ENCODE data around the gene KLK12. TPM values are rescaled to one million over a fixed set of nuclear protein-coding genes. Genes with fewer than 3 reads are reported as not detected.

Gene KLK12
- total RNA-seq, 4 donors from 2014 or later, result 1.4 to 4.7 TPM; not detected in 2

DNA sequence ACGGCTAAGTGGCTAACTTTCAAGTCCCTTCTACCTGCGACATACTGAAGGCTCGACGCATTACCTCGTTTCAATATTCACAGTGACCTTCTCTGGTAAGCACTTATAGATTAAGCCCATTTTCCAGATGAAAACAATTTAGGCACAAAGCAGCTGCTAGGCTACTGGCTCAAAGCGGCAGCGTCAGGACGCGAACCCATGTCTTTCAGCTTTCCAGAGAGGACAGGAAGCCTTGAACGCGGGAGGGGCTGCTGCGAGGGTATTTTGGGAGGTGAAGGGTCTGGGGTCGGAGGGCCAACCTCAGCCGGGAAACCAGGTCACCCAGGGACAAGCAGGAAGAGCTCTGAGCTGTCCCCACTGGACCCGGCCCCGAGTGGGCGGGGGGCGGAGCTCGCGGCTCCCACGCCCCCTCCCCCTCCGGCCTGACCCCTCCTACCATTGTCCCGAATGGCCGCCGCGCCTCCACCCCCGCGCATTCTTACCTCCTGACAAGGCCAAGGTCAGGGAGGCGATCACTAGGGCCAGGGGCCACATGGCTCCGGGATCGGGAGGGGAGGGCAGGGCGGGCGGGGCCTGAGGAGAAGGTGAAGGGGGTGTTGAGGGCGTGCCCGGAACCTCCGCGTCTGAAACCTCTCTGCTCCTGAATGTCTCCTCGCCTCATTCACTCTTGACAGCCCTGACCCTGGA, 29.9 kb upstream of the KLK12 start, which contains the start of gene KLK13:
Gene KLK13, minus strand, starts transcription at position 559 of the 687 bp plus-strand sequence. Its CDS starts 25 bp downstream, at position 534.
- Histone ChIP-seq H3K4me1 (peaks cover 0 to 7% (median 0%) of the 10 kb centered on the region in 4 donors), H3K4me3 (peak within 1 kb of the TSS in 1 of 4 donors; percentile 27), H3K9me3 (no peaks in the 10 kb centered on the region), H3K36me3 (no peaks in the 10 kb centered on the region), H3K27me3 (no peaks in the 10 kb centered on the region), H3K27ac (no peak within 1 kb of the TSS)
- TF ChIP-seq, protein P1, sequence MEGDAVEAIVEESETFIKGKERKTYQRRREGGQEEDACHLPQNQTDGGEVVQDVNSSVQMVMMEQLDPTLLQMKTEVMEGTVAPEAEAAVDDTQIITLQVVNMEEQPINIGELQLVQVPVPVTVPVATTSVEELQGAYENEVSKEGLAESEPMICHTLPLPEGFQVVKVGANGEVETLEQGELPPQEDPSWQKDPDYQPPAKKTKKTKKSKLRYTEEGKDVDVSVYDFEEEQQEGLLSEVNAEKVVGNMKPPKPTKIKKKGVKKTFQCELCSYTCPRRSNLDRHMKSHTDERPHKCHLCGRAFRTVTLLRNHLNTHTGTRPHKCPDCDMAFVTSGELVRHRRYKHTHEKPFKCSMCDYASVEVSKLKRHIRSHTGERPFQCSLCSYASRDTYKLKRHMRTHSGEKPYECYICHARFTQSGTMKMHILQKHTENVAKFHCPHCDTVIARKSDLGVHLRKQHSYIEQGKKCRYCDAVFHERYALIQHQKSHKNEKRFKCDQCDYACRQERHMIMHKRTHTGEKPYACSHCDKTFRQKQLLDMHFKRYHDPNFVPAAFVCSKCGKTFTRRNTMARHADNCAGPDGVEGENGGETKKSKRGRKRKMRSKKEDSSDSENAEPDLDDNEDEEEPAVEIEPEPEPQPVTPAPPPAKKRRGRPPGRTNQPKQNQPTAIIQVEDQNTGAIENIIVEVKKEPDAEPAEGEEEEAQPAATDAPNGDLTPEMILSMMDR (IDR thresholded peaks at IDR 0.05), result no peak
- no peak for TF ChIP-seq POLR2A (IDR thresholded peaks at IDR 0.05)
- no peak for DNase-seq

DNA sequence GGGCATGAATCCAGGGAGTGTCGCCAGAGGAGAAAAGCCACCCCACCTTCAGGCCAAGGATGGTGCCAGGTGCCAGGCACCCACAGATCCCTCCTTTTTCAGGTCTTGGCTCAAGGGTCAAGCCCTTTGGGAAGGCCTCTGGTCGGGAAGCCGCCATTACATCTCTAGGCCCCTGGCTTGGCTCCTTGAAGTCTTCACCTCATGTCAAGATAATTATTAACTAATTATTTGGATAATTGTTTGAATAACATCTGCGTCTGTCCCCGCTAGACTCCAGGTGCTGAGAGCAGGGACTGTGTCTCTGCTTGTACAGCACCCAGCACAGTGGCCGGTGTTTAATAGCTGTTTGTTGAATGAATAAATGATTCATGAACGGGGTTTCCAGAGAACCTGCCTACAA, 28.9 kb upstream of the KLK12 start:
- no peak for TF ChIP-seq POLR2A (IDR thresholded peaks at IDR 0.05)
- TF ChIP-seq, protein P1 (IDR thresholded peaks at IDR 0.05), result no peak

DNA sequence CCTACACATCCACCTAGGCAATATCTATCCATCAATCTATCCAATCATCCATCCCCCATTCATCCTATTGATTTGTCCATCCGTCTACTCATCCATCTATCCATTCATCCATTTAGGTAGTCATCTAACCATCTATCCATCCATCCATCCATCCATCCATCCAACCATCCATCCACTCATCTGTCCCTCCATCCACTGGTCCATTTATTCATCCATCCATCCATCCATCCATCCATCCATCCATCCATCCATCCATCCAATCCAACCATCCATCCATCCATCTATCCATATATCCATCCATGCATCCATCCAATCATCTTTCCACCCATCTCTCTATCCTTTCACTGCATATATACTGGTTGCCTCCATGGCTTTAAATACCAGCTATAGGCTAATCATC, 26.2 kb upstream of the KLK12 start:
- no peak for DNase-seq
- TF ChIP-seq, protein P1 (IDR thresholded peaks at IDR 0.05), result no peak
- TF ChIP-seq POLR2A (IDR thresholded peaks at IDR 0.05), result no peak
- no peaks in the 10 kb centered on the region for H3K36me3 ChIP-seq
- H3K4me3 ChIP-seq, result no peak overlapping the region
- H3K27me3 ChIP-seq, result no peaks in the 10 kb centered on the region
- H3K27ac ChIP-seq, result no peak overlapping the region
- H3K9me3 ChIP-seq, result no peaks in the 10 kb centered on the region
- peaks cover 0 to 7% (median 0%) of the 10 kb centered on the region in 4 donors for H3K4me1 ChIP-seq

More for the DNA sequence above, 28.9 kb upstream of the KLK12 start:
- Histone ChIP-seq H3K27me3 (no peaks in the 10 kb centered on the region), H3K4me3 (no peak overlapping the region), H3K36me3 (no peaks in the 10 kb centered on the region), H3K4me1 (peaks cover 0 to 7% (median 0%) of the 10 kb centered on the region in 4 donors), H3K9me3 (no peaks in the 10 kb centered on the region), H3K27ac (no peak overlapping the region)
- DNase-seq, result no peak

DNA sequence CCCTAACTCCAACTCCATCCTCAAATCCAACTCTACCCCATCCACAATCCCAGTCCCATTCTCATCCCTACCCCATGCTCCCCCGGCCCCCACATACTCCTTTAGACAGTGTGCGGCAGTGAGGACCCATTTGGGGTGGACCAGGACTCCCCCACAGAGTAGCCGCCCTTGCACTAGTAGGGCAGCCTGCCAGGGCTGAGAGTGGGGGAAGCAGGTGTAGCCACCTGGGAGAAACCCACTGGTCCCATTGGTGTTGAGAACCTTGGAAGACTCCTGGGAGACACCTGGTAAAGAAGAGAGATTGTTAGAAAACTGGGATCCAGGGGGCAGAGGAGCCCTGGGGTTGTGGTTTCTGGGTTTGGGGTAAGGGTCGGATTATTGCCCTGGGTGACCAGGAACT, 25.5 kb upstream of the KLK12 start:
- Histone ChIP-seq H3K27me3 (no peaks in the 10 kb centered on the region), H3K27ac (no peak overlapping the region), H3K36me3 (no peaks in the 10 kb centered on the region), H3K4me3 (no peak overlapping the region), H3K4me1 (peaks cover 0 to 6% (median 0%) of the 10 kb centered on the region in 4 donors), H3K9me3 (no peaks in the 10 kb centered on the region)
- TF ChIP-seq POLR2A (IDR thresholded peaks at IDR 0.05), result no peak
- TF ChIP-seq, protein P1 (IDR thresholded peaks at IDR 0.05), result no peak
- no peak for DNase-seq

DNA sequence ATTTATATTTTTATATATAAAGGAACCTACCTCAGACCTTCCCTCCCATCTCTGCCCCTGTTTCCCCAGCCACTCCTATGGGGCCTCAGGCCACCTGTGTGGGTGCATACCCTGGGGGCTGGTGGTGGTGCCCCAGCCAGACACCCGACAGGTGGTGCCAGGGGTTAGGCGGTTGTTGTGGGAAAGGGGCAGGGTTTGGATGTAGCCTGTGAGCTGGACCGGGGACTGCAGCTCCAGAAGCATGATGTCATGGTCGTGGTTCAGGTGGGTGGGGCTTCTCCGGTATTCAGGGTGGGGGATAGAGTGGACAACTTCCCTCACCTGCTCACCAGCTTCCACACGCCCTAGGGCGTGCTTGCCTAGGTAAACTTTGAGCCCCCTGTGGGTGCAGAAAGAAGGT, 24.9 kb upstream of the KLK12 start:
- Histone ChIP-seq H3K9me3 (no peaks in the 10 kb centered on the region), H3K4me1 (no peaks in the 10 kb centered on the region), H3K27ac (no peak overlapping the region), H3K27me3 (no peaks in the 10 kb centered on the region), H3K4me3 (no peak overlapping the region), H3K36me3 (no peaks in the 10 kb centered on the region)
- no peak for DNase-seq
- no peak for TF ChIP-seq POLR2A (IDR thresholded peaks at IDR 0.05)

DNA sequence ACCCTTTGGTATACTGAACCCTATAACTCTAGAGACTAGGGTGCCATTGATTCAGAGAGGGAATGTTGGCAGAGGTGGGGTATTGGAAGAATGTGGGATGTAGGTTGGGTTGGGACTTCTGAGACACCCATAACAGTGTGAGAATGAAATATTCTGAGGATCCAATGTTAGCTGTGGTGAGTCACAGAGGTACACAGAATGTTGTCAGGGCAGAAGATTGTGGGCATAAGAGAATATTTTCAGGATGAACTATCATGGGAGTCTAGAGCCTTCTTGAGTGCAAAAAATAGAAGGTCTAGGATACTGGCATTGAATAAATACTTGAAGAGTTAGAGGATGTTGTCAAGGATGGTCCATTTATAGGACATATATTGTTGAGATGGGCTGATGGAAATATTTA, 21.1 kb upstream of the KLK12 start:
- H3K4me3 ChIP-seq, result no peak overlapping the region
- DNase-seq, result no peak
- TF ChIP-seq, protein P1 (IDR thresholded peaks at IDR 0.05), result no peak
- no peak for TF ChIP-seq POLR2A (IDR thresholded peaks at IDR 0.05)
- H3K27me3 ChIP-seq, result no peaks in the 10 kb centered on the region
- H3K36me3 ChIP-seq, result no peaks in the 10 kb centered on the region
- no peaks in the 10 kb centered on the region for H3K9me3 ChIP-seq
- no peaks in the 10 kb centered on the region for H3K4me1 ChIP-seq
- H3K27ac ChIP-seq, result no peak overlapping the region
